ENCODE results near the gene TULP4.

Gene TULP4

GRCh38 chr6:158284876-158285655 lies 27.2 kb upstream of the TULP4 start:
- Histone ChIP-seq H3K27me3 (ENCODE audit: insufficient read depth, low read length, poor library complexity, severe bottlenecking) (no peaks in the 10 kb centered on the region), H3K9me3 (ENCODE audit: insufficient read depth, low read depth, low read length) (no peaks in the 10 kb centered on the region), H3K9ac (ENCODE audit: low read depth, low read length, poor library complexity, severe bottlenecking) (no peak overlapping the region), H2AFZ (ENCODE audit: low read length) (no peak overlapping the region), H4K20me1 (ENCODE audit: insufficient read depth, low read length, poor library complexity, severe bottlenecking) (no peaks in the 10 kb centered on the region), H3K4me3 (ENCODE audit: low read length, poor library complexity, severe bottlenecking) (no peak overlapping the region), H3F3A (ENCODE audit: low read depth) (no peaks in the 10 kb centered on the region), H3K79me2 (ENCODE audit: insufficient read depth, low read length) (no peaks in the 10 kb centered on the region), H3K4me2 (ENCODE audit: low read depth, low read length, poor library complexity, severe bottlenecking) (no peak overlapping the region), H3K4me1 (ENCODE audit: insufficient read depth, low read length, poor library complexity, severe bottlenecking) (peaks cover 24% of the 10 kb centered on the region), H3K9me2 (replicated peaks; ENCODE audit: low read depth, low read length) (no peaks in the 10 kb centered on the region), H3K36me3 (ENCODE audit: insufficient read depth, low read length) (no peaks in the 10 kb centered on the region)
- TF ChIP-seq EZH2phosphoT487 (IDR thresholded peaks at IDR 0.05; ENCODE audit: borderline replicate concordance) = no peak
- TF ChIP-seq CTCF (conservative IDR thresholded peaks at IDR 0.05; ENCODE audit: low read length) = no peak

GRCh38 chr6:158285656-158286021 lies 26.6 kb upstream of the TULP4 start:
- no peaks in the 10 kb centered on the region for H3K27me3 ChIP-seq (ENCODE audit: insufficient read depth, low read length, poor library complexity, severe bottlenecking)
- H3K4me2 ChIP-seq (ENCODE audit: low read depth, low read length, poor library complexity, severe bottlenecking) = no peak overlapping the region
- no peak overlapping the region for H2AFZ ChIP-seq (ENCODE audit: low read length)
- H3K9me2 ChIP-seq (replicated peaks; ENCODE audit: low read depth, low read length) = no peaks in the 10 kb centered on the region
- no peak overlapping the region for H3K9ac ChIP-seq (ENCODE audit: low read depth, low read length, poor library complexity, severe bottlenecking)
- no peaks in the 10 kb centered on the region for H3K36me3 ChIP-seq (ENCODE audit: insufficient read depth, low read length)
- TF ChIP-seq EZH2phosphoT487 (IDR thresholded peaks at IDR 0.05; ENCODE audit: borderline replicate concordance) (no peak), CTCF (conservative IDR thresholded peaks at IDR 0.05; ENCODE audit: low read length) (no peak)
- no peaks in the 10 kb centered on the region for H3K79me2 ChIP-seq (ENCODE audit: insufficient read depth, low read length)
- H3K9me3 ChIP-seq (ENCODE audit: insufficient read depth, low read depth, low read length) = no peaks in the 10 kb centered on the region
- peaks cover 24% of the 10 kb centered on the region for H3K4me1 ChIP-seq (ENCODE audit: insufficient read depth, low read length, poor library complexity, severe bottlenecking)
- no peaks in the 10 kb centered on the region for H4K20me1 ChIP-seq (ENCODE audit: insufficient read depth, low read length, poor library complexity, severe bottlenecking)
- H3F3A ChIP-seq (ENCODE audit: low read depth) = no peaks in the 10 kb centered on the region
- no peak overlapping the region for H3K4me3 ChIP-seq (ENCODE audit: low read length, poor library complexity, severe bottlenecking)

- Histone ChIP-seq H3K4me3 (ENCODE audit: low read length, poor library complexity, severe bottlenecking) (no peak overlapping the region), H3K9me2 (replicated peaks; ENCODE audit: low read depth, low read length) (no peaks in the 10 kb centered on the region), H3K36me3 (ENCODE audit: insufficient read depth, low read length) (no peaks in the 10 kb centered on the region), H3F3A (ENCODE audit: low read depth) (no peaks in the 10 kb centered on the region), H2AFZ (ENCODE audit: low read length) (no peak overlapping the region; the same call in 1 of the 2 replicates), H3K27me3 (ENCODE audit: insufficient read depth, low read length, poor library complexity, severe bottlenecking) (no peaks in the 10 kb centered on the region), H3K79me2 (ENCODE audit: insufficient read depth, low read length) (no peaks in the 10 kb centered on the region), H3K4me1 (ENCODE audit: insufficient read depth, low read length, poor library complexity, severe bottlenecking) (peaks cover 24% of the 10 kb centered on the region), H3K4me2 (ENCODE audit: low read depth, low read length, poor library complexity, severe bottlenecking) (no peak overlapping the region), H4K20me1 (ENCODE audit: insufficient read depth, low read length, poor library complexity, severe bottlenecking) (no peaks in the 10 kb centered on the region), H3K9me3 (ENCODE audit: insufficient read depth, low read depth, low read length) (no peaks in the 10 kb centered on the region), H3K9ac (ENCODE audit: low read depth, low read length, poor library complexity, severe bottlenecking) (no peak overlapping the region)
- TF ChIP-seq CTCF (conservative IDR thresholded peaks at IDR 0.05; ENCODE audit: low read length) (no peak), EZH2phosphoT487 (IDR thresholded peaks at IDR 0.05; ENCODE audit: borderline replicate concordance) (no peak)
These were observed 25.9 kb upstream of the TULP4 start for GRCh38 chr6:158286413-158286812.

Data from Loucy (cell line).